ENCODE results near the gene C1QL1.

The C1QL1 gene

GRCh38 chr17:44912763-44913544, 55.1 kb downstream of the C1QL1 start:
- DNase-seq, result no peak

- peak; percentile 9 for DNase-seq
Observed at GRCh38 chr17:44911133-44912001, 56.7 kb downstream of the C1QL1 start.

- DNase-seq, result no peak
Observed at GRCh38 chr17:44910231-44911106, 57.6 kb downstream of the C1QL1 start.
